ENCODE measurements around the gene CCT2.

Gene CCT2

DNA sequence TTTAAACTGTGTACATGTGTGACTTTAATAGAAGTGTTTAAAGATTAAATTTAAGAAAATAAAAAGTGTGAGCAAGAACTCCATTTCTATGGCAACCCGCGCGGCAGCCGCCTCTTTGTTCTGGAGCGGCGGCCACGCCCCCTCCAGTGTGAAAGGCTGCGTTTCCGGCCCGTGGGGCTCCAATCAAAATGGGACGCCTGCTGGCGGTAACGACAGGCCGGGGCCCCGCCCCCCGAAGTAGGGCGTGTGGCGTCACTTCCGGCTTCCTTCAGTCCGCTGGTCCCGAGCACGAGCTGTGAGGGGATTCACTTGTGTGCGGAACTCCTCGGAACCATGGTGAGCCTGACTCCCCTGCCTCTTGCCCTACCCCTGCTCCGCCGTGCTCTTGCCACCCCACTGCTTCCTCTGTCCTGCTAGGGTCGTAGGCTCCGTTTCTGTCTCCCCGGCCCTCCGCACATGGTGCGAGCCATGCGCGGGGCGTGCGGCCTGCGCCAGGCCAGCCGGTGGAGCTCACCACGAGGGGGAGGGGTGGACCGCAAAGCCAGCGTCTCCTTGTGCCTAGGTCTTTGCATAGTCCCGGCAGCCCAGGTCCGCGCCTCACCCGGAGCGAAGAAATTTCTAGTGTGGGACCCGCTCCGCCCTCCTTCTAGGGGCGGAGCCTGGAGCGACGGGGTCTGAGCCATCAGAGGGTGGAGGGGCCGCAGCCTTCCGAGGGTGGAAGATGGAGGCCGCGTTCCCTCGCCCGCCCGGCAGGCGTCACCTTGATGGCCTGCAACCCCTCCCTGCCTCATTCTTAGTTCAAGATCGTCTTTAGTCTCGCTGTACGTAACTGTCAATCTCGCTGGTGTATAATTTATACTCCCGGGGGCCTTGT is at the start of gene CCT2:
TSS of gene CCT2 (plus strand) at position 271 of the 874 bp plus-strand sequence. CDS start at position 334, 63 bp downstream.
- peak; percentile 93 for DNase-seq (ENCODE audit: low read depth)

DNA sequence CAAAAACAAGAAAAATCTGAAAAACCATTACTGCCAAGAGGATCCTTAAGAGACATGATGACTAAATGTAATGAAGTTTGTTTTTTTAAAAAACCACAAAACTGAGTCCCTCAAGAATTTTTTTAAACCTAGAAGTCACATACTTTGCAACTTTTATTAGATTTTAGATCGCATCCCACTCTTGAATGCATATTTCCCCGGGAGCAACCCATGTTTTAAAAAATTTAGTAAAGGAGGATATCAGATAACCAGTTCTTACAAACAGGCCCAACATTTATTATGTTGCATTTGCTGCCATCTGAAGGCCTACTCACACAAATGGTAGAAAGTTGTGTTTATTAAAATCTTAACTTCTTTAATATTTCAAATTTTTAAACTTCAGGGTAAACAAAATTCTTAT is 44.3 kb upstream of the CCT2 start:
- peak; percentile 76 for DNase-seq (ENCODE audit: low read depth)

DNA sequence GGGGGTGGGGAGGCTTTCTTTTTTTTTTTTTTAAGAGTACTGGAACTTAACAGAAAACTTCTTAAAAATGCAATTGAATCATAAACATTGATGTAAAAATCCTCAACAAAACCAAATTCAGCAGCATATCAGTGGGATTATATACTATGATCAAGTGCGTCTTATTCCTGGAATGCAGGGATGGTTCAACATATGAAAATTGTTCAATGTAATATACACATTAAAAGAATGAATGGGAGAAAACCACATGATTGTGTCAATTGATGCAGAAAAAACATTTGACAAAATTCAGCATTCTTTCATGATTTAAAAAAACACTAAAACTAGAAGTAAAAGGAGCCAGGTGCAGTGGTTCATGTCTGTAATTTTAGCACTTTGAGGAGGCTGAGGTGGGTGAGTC is 41.2 kb upstream of the CCT2 start:
- no peak for DNase-seq (ENCODE audit: low read depth)

DNA sequence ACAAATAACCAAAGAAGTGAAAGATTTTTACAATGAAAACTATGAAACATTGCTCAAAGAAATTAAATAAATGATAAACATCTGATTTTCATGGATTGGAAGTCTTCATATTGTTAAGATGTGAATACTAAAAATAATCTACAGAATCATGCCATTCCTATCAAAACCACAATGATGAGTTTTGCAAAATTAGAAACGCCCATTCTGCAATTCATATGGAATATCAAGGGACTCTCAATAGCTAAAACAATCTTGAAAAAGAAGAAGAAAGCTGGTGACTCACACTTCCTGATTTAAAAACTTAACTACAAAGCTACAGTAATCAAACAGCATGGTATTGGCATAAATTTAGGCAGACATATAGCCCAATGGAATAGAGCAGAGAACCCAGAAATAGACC is 40.2 kb upstream of the CCT2 start:
- DNase-seq (ENCODE audit: low read depth) = no peak

- DNase-seq (ENCODE audit: low read depth) = no peak
Observed at GRCh38 chr12:69546693-69547438, 38.4 kb upstream of the CCT2 start.

GRCh38 chr12:69548687-69549086 is 36.6 kb upstream of the CCT2 start:
- no peak for DNase-seq (ENCODE audit: low read depth)

DNA sequence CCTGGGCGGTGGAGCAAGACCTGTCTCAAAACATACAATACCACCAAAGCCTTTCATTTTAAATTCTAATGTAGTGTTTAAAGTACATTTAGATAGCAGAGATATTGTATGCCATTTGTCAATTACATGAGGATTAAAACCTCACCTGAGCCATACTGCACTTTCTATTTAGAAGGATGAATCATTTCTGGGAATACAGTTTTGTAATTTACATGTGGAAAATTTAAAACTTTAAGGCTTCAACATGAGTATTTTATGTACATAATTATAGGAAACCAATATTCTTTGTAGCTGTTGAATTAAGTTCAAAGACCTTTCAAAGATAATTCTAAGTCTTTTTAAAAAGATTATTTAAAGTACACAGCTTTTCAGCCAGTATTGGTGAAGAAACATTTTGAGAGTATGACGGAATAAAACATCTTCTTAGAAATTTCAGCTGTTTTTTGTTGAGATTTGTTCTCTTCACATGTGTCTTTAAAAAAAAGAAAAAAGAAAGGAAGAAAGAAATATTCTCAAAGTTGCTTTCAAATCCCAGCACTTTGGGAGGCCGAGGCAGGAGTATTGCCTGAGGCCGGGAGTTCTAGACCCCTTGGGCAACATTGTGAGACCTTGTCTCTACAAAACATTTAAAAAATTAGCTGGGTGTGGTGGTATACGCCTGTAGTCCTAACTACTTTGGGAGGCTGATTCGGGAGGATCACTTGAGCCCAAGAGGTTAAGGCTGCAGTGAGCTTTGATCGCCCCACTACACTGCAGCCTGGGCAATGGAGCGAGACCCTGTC is 34.5 kb upstream of the CCT2 start:
- no peak for DNase-seq (ENCODE audit: low read depth)

- DNase-seq (ENCODE audit: low read depth) = peak; percentile 36
Observed at GRCh38 chr12:69553628-69554248, 31.5 kb upstream of the CCT2 start.

DNA sequence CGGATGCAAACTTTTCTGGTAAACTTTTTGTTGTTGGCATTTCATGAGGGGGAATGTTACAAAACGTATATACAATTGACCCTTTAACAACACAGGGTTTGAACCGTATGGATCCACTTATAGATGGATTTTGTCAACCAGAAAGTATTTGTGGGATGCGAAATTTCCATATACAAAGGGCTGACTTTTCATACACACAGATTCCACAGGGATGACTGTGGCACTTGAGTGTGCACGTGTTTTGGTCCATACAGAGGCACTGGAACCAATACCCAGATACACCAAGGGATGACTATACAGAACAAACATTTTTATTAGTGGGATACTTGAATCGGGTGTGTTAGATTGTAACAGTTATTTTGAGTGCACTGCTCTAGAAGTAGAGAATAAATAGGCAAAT is 29.8 kb upstream of the CCT2 start:
- peak; percentile 75 for DNase-seq (ENCODE audit: low read depth)

DNA sequence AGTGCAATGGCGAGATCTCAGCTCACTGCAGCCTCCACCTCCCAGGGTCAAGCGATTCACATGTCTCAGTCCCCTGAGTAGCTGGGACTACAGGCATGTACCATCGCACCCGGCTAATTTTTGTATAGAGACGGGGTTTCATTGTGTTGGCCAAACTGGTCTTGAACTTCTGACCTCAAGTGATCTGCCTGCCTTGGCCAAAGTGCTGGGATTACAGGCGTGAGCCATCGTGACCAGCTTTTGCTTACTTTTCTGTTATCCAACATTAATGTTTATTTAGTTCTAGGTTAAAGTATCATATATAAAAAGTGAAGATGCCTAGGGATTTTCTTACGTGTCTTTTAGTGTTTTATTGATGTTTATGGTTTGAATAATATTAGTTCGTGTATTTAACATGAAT is 28.9 kb upstream of the CCT2 start:
- no peak for DNase-seq (ENCODE audit: low read depth)

- DNase-seq (ENCODE audit: low read depth) = no peak
Observed at GRCh38 chr12:69563166-69563762, 22.0 kb upstream of the CCT2 start.

DNA sequence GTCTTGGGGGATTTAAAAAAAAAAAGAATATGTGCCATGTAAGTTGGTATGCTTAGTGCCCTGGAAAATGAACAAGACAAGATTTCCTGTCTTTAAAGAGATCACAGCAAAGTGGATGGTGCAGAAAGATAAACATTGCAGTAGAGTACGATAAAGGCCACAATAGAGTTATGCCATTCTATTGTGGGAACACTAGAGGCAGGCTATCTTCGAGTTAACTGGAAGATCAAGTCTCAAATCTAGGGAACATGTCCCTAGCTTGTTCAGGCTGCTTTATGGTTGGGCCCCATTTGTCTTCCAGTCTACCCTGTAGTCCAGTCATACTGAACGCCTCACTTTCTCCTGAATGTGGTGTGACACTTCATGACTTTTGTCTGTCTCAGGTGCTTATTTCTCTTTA is 18.7 kb upstream of the CCT2 start:
- no peak for DNase-seq (ENCODE audit: low read depth)

GRCh38 chr12:69569236-69569635 is 16.0 kb upstream of the CCT2 start:
- no peak for DNase-seq (ENCODE audit: low read depth)

GRCh38 chr12:69570000-69570516 is 15.2 kb upstream of the CCT2 start:
- DNase-seq (ENCODE audit: low read depth) = peak; percentile 42

DNA sequence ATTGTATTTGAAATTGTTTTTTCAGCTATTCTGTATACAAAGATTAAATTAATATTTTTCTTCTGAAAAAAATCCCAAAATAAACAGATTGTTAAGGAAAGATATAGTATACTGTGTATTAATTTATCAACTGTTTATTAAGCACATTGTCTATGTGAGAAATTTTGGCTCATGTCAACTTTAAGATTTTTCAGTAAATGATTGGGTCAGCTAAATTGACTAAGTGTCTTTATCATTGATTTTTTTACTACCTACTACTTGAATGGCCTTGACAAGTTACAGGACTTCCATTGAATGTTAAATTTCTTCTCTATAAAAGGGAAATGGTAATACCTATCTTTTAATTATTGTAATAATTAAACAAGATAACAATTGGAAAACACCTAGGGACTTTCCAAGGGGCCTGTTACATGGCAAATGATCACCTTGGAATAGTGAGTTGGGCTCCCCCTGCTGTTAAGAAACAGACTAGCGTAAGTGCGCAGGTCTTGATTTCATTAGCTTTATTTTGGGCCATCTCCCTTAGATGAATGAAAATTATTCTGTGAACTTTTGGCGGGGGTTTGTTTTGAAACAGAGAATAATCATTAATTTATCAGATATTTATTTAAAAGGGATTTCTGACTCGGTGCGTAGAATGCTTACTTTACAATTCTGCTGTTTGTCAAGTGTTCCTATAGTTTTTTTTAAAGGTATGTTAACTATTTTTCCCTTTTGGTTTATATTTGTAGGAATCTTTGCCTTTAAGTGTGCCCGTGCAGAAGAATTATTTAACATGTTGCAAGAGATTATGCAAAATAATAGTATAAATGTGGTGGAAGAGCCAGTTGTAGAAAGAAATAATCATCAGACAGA is 14.5 kb upstream of the CCT2 start:
- peak; percentile 58 for DNase-seq (ENCODE audit: low read depth)

- DNase-seq (ENCODE audit: low read depth) = no peak
Observed at GRCh38 chr12:69575346-69575745, 9.9 kb upstream of the CCT2 start.

- no peak for DNase-seq (ENCODE audit: low read depth)
Observed at GRCh38 chr12:69578283-69578682, 7.0 kb upstream of the CCT2 start.

DNA sequence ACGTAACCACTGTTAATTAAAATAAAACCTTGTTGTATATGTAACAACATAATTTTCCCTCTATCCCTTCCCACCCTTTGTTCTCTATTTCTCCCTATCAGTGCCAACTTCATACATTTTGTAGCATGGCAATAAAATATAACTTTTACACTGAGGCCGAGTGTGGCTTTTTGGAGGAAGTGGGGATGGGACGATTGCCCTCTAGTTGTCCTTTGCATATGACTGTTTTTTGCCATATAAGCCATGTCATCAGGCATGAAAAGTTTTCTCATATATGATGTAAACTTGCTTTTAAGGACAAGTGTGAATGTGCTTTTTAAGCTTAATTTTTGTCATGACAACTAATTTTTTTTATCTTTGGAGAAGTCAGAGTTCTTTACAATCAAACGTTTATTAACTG is 6.2 kb upstream of the CCT2 start:
- no peak for DNase-seq (ENCODE audit: low read depth)

GRCh38 chr12:69580074-69580473 is 5.2 kb upstream of the CCT2 start:
- no peak for DNase-seq (ENCODE audit: low read depth)

DNA sequence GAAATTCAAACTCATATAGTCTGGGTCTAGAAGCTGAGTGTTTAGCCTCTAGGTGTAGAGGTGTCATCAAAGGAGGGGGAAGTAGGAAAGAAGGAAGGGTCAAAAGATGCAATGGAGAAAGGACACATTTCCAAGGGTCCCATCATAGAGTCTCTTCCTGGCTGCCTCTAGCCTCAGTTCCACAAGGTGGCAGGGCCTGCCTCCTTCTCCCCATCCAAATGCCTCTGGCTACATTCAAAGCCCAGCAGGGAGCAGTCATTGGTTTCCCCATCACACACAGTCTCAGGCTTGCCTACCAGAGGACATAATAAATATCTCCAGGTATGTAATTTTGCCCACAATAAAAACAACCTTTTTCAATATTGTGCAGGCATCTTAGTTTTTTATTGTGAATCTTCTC is 2.1 kb upstream of the CCT2 start:
- DNase-seq (ENCODE audit: low read depth) = no peak
